ENCODE measurements around the gene CDC14B.
"Not testable (repeated sequence)": the region's sequence is repeated elsewhere in the genome, so short reads cannot be mapped to it uniquely, and the experiment has no call there.

CDC14B gene

DNA sequence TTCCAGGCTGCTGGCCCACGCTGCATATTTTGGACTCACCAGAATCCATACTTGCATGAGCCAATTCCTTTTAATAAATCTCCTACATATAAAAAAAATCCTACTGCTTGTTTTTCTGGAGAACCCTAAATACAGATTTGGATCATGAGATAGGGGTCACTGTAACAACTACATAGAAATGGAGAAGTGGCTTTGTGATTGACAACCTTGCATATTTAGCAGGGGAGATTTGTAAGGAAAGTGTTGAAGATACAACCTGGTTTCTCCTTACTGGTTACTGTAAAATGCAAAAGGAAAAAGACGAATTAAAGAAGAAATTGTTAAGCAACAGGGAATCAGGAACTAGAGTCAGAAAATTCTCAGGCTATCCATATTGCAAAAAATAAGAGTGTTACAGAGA, 94.9 kb downstream of the CDC14B start:
- no peak for DNase-seq

DNA sequence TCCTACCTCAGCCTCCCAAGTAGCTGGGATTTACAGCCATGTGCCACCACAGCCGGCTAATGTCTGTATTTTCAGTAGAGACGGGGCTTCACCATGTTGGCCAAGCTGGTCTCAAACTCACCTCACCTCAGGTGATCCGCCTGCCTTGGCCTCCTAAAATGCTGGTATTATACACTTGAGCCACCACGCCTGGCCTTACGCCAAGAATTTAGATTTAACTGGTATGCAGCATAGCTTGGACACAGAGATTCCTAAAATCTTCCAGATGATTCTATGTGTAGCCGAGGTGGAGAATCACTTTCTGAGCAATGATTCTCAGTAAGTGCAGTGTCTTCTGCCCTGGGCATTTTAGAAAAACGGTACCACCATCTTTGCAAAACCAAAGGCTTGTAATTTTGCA, 95.6 kb downstream of the CDC14B start:
- no peak for DNase-seq

DNA sequence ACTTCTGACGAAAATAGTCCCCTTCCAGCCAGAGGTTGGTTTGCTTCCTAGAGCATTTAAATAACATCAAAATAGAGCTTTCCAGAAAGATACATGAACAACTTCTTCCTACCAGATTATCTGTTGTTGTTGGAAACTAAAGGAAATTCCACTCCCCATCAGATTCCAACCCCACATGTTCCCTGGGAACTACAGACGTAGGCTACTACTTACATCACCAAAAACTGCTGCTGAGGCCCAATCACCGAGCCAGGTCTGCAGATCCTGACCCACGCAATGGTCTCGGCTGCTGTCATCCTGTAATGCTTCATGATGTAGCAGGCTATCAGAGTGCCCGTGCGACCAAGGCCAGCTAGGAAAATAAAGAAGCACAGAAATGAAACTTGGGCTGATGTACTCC, 96.3 kb downstream of the CDC14B start:
- DNase-seq: no peak

DNA sequence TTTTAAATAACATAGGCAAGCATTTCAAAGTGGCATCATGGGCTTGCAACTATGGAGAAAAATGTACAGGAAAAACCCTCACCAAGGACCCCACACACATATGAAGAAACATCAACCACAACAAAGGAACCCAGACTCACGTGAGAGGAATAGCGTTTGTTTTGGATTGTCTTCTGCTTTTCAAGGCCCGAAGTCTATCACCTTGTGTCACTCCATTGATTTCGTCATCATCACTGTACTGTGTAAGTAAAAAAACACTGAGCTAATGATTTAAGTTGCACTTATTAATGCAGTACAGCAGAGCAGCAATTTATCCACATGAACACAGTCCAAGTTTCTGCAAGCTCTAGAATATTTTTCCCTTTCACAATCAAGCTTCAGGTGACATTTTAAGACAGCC, 97.3 kb downstream of the CDC14B start:
- DNase-seq: no peak

DNA sequence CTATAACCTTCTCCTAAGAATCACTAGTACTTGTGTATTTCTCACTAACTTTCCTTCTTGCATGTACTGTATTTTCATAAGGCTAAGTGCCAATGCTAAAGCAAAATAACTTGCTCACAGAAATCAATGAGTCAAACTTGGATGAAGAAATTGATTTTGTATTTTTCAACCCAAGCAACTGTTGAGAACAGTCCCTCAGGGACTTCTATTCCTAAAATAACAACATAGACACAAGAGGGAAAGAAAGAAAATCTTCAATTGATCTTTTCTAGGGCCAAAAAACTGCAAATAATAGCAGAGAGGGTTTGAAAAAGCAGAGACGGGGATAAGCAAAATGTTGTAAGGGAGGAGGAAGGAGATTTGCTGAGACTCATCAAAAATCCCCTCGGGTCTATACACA, 99.9 kb downstream of the CDC14B start:
- DNase-seq: no peak

DNA sequence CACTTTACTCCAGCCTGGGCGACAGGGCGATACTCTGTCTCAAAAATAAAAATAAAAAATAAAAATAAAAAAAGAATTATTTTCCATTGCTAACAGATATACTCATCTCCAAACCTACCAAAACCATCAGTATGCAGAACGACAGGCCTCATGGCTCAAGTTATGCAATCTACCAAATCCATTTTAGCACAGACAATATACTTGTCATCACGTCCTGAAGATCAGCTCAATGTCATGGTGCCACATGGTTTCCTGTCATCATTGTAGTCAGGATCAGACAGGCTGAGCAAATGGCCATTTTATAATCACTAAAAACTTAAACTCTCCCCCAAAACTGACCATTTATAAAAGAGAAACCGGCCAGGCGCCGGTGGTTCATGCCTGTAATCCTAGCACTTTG, 100.5 kb downstream of the CDC14B start:
- DNase-seq: no peak

DNA sequence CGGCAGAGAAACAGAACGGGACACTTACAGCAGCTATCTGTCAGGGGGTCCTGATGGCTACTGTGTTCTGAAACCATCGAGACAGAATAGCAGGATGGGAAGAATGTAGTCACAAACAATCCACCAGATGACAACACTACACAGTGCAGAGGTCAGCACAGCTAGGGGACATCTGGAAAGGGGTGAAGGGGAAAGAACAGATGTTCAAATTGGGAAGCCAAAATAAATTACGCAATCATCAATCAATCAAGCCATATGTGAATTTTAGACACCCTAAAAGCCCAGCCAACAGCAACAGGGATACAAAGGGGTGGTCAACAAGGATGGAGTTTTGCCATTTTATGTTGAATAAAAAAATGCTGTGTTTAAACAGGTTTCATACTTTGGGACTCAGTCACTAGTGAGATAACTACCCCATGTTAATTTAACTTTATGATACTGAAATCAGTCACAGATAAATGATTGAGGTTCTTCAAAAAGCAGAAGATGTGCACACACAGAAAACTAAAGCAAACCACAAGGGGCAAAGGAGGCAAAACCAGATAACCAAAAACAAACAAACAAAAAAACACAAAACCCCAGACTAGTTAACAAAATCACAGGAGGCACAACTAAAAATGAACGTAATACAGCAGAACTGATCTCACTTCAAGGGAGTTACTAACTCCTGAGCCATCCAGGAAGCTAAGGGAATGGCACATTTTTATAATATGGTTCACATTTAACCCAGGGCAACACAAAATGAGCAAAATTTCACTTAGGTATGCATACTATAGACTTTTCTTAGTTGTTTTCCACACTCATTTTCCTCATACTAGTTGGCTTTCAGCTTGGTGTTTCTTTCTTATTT, 103.8 kb downstream of the CDC14B start:
- DNase-seq: peak; percentile 28

DNA sequence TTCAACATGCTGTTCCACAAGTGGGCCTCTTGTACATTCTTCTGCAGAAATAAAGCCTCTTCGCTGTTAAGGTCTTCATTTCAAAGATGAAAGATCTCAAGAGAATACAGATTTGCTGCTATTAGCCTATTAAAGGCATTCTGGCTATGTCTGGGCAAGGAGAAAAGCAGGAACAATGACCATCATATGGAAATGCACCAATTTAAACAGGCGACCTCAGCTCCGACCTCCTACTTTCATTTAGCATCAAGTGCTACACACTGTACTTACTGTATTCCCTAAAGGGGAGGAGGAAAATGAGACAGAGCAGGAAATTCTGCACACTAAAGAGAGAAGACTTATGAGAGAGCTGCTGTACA, 104.9 kb downstream of the CDC14B start:
- no peak for DNase-seq

DNA sequence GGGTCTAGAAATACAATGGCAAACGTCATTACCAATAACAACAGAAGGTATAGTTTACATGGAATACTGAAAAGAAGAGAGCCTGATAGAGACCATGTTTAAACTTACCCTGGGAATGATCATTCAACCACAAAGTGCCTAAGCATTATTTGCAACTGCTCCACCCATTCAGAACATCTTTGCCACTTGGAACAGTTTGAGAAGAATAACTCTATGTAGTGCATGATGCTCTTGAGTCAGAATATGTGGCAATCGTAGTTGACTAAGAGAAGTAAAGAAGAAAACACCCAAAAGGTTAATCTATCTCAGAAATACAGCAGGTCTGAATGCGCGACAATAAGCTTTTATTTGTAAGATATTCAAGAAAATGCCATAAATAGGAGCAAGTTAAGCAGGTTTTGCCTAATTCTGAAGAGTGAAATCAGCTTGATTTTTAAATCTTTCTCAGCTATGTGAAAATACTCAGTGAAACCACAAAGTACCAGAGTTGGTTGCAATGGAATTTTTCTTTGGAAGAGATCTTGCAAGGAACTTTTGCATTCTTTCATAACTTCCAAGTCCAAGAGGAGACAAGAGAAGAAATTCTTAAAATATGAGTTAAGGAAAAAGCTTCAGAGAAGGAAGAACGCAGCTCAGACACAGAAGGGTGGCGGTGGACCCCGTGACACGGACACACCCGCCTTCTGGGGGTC, 105.4 kb downstream of the CDC14B start:
- DNase-seq: peak; percentile 74

DNA sequence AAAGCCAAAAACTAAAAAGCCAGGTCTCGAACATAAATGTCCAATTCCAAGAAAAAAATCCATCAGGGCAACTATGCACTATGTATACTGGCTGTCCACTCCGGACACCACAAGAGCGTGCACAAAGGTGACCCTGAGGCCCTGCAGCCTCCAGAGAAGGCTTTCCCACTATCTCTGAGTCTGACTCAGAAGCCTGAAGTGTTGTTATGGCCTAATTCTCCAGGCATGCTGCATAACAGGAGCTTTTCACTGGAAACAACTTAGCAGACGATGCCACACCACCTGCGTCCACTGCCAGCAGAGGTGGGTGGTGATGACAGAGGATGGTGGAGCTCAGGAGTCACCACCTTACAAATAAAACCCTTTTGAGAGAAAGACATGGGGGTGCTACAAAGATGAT, 106.0 kb downstream of the CDC14B start:
- no peak for DNase-seq

DNA sequence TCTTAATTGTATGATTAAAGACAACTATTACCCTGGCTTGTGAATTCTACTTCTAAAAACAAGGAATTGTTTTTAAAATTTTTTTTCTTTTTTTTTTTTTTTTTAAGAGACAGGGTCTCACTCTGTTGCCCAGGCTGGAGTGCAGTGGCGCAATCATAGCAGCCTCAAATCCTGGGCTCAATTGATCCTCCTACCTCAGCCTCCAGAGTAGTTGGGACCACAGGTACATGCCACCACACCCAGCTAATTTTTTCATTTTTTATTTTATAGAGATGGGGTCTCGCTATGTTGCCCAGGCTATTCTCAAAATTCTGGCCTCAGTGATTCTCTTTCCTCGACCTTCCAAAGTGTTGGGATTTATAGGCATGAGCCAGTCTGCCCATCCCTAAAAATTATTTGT, 107.4 kb downstream of the CDC14B start:
- DNase-seq: no peak

DNA sequence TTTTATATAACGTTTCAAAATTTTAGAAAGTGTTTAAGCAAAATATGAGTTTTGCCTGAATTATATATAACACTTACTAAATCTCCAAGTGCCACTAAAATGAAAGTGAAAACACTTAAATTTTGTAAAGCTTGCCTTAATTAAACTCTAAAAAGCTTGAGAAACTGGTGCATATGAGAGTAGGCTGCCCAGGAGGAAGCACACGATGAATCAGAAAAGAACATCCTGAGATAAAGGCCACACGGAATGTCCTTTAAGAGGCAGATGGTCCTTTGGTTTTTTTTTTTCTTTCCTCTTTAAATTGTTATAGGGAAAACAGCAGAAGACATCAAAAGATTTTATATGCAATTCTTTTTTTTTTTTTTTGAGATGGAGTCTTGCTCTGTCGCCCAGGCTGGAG, 109.4 kb downstream of the CDC14B start:
- DNase-seq: no peak

DNA sequence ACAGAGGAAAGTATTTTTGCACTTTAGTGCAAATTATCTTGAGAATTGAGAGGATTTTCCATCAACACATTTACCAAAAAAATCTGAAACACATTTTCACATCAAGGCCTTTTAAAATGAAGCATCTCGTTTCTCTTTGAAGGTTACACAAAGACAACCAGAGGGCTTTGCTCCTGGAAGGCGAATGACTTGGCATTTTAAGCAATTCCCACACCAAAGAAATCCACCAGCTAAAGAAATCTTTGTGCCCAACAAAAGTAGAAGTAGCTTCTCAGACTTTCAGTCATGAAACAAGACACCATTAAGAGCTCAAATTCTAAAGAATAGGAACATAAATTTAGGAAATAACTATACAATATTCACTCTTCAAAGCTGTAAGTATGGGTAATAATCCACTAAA, 109.8 kb downstream of the CDC14B start:
- DNase-seq: no peak

DNA sequence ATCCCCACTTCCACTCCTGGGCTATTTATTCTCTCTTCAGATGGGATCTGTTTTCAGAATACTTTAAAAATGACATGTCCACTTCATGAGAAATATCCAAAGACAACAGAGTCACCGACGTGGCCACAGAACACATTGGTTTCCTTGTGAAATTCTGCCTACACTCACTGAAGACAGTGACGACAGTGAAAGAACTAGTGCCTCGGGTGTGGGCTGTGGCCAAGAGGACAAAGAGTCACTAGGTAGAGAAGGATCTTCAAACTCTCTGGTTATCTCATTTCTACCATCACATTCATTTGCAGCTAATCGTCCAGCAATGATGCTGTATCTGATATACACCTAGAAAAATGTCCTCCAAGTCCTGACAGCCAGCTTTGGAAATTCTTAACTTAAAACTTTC, 110.6 kb downstream of the CDC14B start:
- DNase-seq: no peak

DNA sequence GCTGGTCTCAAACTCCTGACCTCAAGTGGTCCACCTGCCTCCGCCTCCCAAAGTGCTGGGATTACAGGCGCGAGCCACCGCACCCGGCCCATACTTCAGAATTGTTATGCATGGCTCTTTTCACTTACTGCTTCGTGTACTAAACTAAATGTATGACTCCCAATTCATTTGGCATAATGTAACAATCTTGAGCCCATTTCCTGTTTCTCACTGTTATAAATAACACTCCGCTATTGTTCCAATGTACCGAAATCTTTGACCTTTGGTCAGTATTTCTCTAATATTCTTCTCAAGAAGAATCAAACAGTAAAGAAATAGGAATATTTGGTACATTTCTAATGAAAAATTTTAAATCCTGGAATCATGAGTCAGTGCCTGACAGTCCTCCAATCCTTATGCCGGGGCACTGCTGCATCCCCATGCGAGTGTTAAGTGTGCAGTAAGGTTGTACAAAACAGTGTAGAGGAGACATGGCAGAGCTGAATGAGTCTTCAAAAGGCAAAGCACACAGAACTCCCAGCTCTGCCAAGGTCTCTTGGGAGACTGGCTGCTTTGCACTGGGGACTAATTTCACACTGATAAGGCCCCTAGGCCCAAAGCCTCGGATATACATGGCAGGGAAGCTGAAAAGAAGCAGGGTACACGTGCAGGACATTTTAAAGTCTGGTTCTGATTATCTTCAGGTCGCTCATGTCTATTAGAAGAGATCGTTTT, 111.3 kb downstream of the CDC14B start:
- no peak for DNase-seq

DNA sequence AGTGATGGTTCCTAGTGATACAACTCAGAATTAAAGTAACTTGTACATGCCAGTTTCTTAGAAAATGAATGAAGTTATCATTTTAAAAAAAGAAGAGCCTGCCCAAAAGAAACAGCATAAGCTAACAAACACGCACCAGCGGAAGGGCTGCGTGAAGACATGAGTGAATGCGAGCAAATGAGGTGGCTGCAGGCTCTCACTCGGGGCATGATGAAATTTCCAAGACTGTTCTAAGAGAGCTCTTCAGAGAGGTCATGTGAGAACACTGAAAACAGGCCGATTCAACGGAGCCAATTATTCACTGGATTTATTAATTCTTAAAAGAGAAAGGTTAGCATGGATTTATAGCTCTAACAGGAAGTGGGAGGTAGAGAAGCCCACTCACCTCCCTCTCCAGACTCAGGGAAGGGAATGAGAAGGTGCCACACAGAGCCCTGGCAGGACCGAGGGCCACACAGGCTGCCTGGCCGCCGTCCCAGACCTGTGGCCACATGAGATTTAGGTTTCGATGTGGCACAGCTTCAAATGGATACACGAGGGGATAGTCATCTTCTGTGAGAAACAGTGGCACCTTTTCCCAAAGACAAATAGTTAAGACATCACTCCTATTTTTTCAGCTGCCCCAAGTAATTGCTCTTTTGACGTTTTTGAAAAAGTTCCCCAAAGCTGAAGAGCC, 114.2 kb downstream of the CDC14B start:
- no peak for DNase-seq

DNA sequence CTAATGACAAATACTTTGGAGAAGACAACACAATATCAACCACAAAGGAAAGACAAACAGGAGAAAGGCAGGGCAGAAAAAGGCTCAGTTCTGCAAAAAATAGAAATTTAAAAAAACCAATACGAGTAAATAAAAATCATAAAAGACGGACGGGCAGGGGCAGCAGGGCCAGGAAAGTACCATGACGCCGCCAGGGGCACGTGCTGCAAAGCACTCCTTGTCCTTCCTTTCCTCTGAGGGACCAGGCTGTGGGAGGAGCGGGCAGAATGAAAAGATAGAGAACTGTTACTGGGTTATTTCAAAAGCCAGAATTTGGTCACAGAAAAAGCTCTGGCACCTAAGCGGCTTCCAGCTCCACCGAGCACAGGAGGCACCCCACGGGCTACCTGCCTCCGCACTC, 115.7 kb downstream of the CDC14B start:
- DNase-seq: no peak

DNA sequence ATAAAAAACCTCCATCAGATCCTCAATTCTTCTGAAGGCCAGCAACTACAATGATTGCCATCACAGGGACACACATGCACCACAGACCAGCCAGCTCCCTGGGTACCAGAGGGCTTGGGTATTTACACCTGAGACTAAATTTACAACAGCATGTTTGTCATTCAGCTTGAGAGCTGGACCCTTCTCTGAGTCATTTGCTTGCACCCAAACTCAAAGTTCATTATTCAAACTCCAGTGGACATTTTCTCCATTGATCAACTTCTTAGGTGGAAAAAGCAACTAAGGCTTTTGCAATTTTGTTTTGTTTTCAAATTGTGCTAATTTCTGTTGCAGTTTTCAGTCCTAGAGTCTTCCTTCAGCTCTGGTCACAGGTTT, 116.3 kb downstream of the CDC14B start:
- DNase-seq: not testable (repeated sequence)

DNA sequence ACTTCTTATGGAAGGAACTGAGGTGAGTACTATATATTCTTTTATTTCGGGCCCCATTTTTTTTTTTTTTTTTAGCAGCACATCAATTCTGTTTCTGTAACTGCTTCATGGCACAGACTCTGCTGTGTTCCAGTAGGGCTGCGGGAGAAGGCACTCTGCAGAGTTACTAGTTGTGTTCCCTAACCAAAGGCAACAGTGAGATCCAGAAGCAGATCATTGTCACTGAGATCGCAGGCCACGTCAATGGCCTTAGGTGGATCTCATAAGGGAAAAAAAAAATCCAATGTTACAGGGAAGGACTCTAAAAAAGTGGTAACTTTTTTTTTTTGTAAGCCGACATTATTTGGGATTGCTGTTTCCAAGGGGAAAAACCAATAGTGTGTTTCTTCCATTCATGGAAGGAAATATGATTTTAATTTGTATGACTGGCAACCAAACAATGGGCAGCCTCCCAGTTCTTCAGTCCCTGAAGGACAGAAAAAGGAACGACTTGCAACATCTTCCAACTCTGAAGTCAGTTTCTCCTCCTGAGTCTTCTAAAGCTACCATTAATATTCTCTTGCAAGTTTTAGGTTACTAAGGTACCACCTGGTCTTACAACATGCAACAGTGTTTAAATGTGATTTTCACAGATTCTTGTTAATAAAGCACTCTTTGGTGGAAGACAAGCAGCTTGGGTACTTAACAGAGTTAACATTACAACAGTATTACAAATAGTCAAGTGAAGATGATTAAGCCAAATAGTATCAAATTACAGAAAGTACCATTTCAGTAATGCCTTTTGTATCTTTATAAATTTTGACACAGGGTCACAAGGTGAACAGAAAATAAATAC, 116.9 kb downstream of the CDC14B start:
- peak; percentile 56 for DNase-seq

DNA sequence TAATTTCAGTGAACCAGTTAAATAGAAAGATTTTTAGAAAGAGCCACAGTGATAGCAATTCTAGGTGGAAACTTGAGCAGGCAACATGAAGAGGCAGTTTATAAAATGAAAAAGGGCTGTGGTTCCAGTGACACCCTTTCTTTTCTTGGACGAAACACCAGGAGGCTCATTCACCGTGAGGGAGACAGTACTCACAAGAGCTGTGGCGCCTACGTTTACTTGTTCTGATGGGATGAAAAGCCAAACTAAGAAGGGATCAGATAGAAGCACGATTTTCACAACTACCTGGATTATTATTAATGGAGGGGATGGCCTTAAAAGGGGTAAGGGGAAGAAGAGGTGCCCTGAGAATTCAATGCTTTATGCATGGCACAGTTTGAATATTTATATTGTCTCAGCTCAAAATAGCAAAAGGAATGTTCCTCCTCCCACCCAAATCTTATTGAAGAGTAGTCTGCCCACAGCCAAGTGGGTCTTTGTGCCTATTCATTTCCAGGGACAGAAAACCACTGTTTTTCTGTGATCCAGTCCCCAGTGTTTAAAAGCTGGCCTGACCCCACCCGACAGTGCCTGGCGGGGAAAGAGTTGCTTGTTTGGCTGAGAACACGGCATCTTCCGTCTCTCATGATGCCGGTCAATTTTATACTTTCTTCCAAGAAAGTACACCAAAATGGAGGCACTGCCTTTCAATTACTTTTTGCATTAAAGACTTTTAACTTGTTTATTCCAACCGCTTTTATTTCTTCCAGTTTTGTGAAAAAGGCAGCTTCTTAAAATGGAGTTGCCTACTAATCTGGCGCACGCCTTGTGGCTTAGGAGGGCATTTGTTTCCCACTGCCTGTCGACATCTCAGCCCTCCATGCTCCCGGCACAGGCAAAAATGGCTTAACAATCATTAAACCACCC, 117.8 kb downstream of the CDC14B start:
- DNase-seq: no peak
